Panc1 (cell line): Measurements from ENCODE around the gene GDF15. TPM values are rescaled to one million over a fixed set of nuclear protein-coding genes. Genes with fewer than 3 reads are reported as not detected.

Experiments used
- ATAC-seq: fragments of 200-7000 bp; cut with Tn5 transposase; 2 replicates; pipeline ENCODE4 v1.9.1; 2020; ENCODE audit warnings: mild to moderate bottlenecking, moderate library complexity
- BruUV-seq: library from RNA; stranded (reverse); fragments of 400-500 nt; replicated peaks from 2 replicates; lab custom pipeline; 2021; lab: Mats Ljungman, UMichigan
- CTCF ChIA-PET: fragments of 300-600 bp; sonication (Branson Sonifier 250); formaldehyde crosslinking; loops from one replicate; lab custom pipeline; 2022; ENCODE audit warnings: antibody characterized with exemption; lab: Charles Lee
- POLR2A ChIA-PET: fragments of 300-600 bp; sonication (Branson Sonifier 250); formaldehyde crosslinking; loops from one replicate; lab custom pipeline; 2022; ENCODE audit warnings: antibody characterized with exemption; lab: Charles Lee
- DNase-seq: peaks from one replicate; pipeline ENCODE4 v3.0.0-alpha.2; 2010; ENCODE audit warnings: low read depth, low spot score
- H3K27ac ChIP-seq: 2 replicates; pipeline ENCODE4 v1.5.1; 2011; ENCODE audit warnings: mild to moderate bottlenecking, low read length, inconsistent platforms
- H3K27me3 ChIP-seq: fragments of 200-500 bp; sonication (Bioruptor generic); 2 replicates; pipeline ENCODE4 v1.6.0; 2014; ENCODE audit warnings: low read length, inconsistent platforms; ENCODE audit not compliant: control insufficient read depth, insufficient read depth
- H3K36me3 ChIP-seq: fragments of 200-500 bp; sonication (Bioruptor generic); 2 replicates; pipeline ENCODE4 v1.5.1; 2014; ENCODE audit warnings: inconsistent platforms, mild to moderate bottlenecking, low read length, moderate library complexity; ENCODE audit not compliant: control insufficient read depth, insufficient read depth
- H3K4me1 ChIP-seq: 2 replicates; pipeline ENCODE4 v1.5.1; 2011; ENCODE audit warnings: inconsistent platforms, mild to moderate bottlenecking, low read length, moderate library complexity; ENCODE audit not compliant: control insufficient read depth, insufficient read depth
- H3K4me3 ChIP-seq, 2 experiments: 2 replicates each; pipeline ENCODE4 v1.5.1; 2011 to 2012; ENCODE audit warnings: low read depth in 2 of 2, low read length in 2 of 2, mild to moderate bottlenecking in 2 of 2, inconsistent platforms in 1 of 2, moderate library complexity in 1 of 2
- H3K9me3 ChIP-seq: fragments of 200-500 bp; sonication (Bioruptor generic); 2 replicates; pipeline ENCODE4 v1.5.1; 2014; ENCODE audit warnings: low read depth, mild to moderate bottlenecking, inconsistent platforms, low read length, moderate library complexity; ENCODE audit not compliant: control insufficient read depth, insufficient read depth
- CTCF ChIP-seq: fragments of 450-650 bp; IDR thresholded peaks from 2 replicates; pipeline ENCODE4 v1.5.1; 2017; ENCODE audit warnings: mild to moderate bottlenecking
- POLR2AphosphoS5 ChIP-seq: IDR thresholded peaks from 2 replicates; pipeline ENCODE4 v1.6.1; 2012; ENCODE audit warnings: mild to moderate bottlenecking, low read depth, low read length, moderate library complexity
- REST ChIP-seq, 2 experiments: IDR thresholded peaks; 2 replicates each; pipeline ENCODE4 v1.6.1; 2011 to 2012; ENCODE audit warnings: low read depth in 2 of 2, control low read depth in 1 of 2, low read length in 1 of 2, mild to moderate bottlenecking in 1 of 2, moderate library complexity in 1 of 2; ENCODE audit not compliant: insufficient read depth in 1 of 2
- SIN3A ChIP-seq: IDR thresholded peaks from 2 replicates; pipeline ENCODE4 v1.6.1; 2012; ENCODE audit warnings: low read depth, mild to moderate bottlenecking, low read length, moderate library complexity, borderline replicate concordance; ENCODE audit not compliant: insufficient read depth
- TCF7L2 ChIP-seq: IDR thresholded peaks from 2 replicates; pipeline ENCODE4 v1.6.1; 2011; ENCODE audit warnings: mild to moderate bottlenecking, low read depth, low read length, inconsistent platforms
- in situ Hi-C: cut with HindIII; loops from 2 replicates; pipeline ENCODE4 v1.10.0; 2016; ENCODE audit warnings: low sequenced_read_pairs, low pct_unique_long_range_greater_than_20kb
- intact Hi-C: fragments of 100-400 bp; cut with micrococcal nuclease; formaldehyde crosslinking; loops from one replicate; pipeline ENCODE4 v1.10.0; 2022; ENCODE audit not compliant: unreplicated experiment
- total RNA-seq: library from RNA; stranded (reverse); gene quantifications from one replicate; pipeline ENCODE4 v1.2.1, GENCODE V29; 2021; ENCODE audit not compliant: unreplicated experiment

GDF15 gene
- total RNA-seq, 1 experiment from 2014 or later = 335 TPM

GRCh38 chr19:18428787-18429674 is 43.1 kb downstream of the GDF15 start:
- H3K4me3 ChIP-seq = peak overlapping the region; percentile 16 to 18; a peak in 1 of 4 replicates
- DNase-seq = no peak
- ATAC-seq = peak; percentile 64
- H3K27ac ChIP-seq = peak overlapping the region; percentile 54; the same call in 1 of the 2 replicates
- in situ Hi-C loops = no loop called here
- intact Hi-C loops = no loop called here
- H3K9me3 ChIP-seq = no peaks in the 10 kb centered on the region
- POLR2A ChIA-PET = interaction anchor here (0.6 to 0.9 kb wide), 2 partner anchors 9 to 12 kb away, joined by 5 to 8 read pairs; no protein-coding TSS in a partner anchor
- no peaks in the 10 kb centered on the region for H3K27me3 ChIP-seq
- TF ChIP-seq TCF7L2 (no peak), POLR2AphosphoS5 (no peak), SIN3A (no peak), CTCF (no peak), REST (IDR thresholded peaks at IDR 0.05; ENCODE audit: insufficient read depth in 1 of 2, low read depth in 2 of 2, low read length in 1 of 2) (no peak)
- no peaks in the 10 kb centered on the region for H3K36me3 ChIP-seq
- BruUV-seq = no TSS peak
- peaks cover 52% of the 10 kb centered on the region for H3K4me1 ChIP-seq
- CTCF ChIA-PET = interaction anchor here (0.6 kb wide), 1 partner anchor 497 kb away, joined by 4 read pairs; no protein-coding TSS in a partner anchor

GRCh38 chr19:18429717-18430416 is 43.9 kb downstream of the GDF15 start:
- Histone ChIP-seq H3K4me1 (peaks cover 53% of the 10 kb centered on the region), H3K36me3 (no peaks in the 10 kb centered on the region), H3K27ac (peak overlapping the region; percentile 70), H3K4me3 (no peak overlapping the region), H3K27me3 (no peaks in the 10 kb centered on the region), H3K9me3 (no peaks in the 10 kb centered on the region)
- DNase-seq (no peak), ATAC-seq (no peak)
- TF ChIP-seq CTCF (no peak), TCF7L2 (no peak), POLR2AphosphoS5 (no peak), SIN3A (no peak), REST (IDR thresholded peaks at IDR 0.05; ENCODE audit: insufficient read depth in 1 of 2, low read depth in 2 of 2, low read length in 1 of 2) (no peak)
- intact Hi-C loops (no loop called here), in situ Hi-C loops (no loop called here)
- ChIA-PET CTCF (no interaction called here), POLR2A (no interaction called here)
- BruUV-seq = no TSS peak
